DMS 273 (cell line): Measurements from ENCODE around the gene CREB5.
"Not testable (repeated sequence)": the region's sequence is repeated elsewhere in the genome, so short reads cannot be mapped to it uniquely, and the experiment has no call there.

Source experiments
- DNase-seq: peaks from one replicate; lab custom pipeline; 2025; ENCODE audit not compliant: unreplicated experiment; lab: John Stamatoyannopoulos, UW

Gene CREB5

DNA sequence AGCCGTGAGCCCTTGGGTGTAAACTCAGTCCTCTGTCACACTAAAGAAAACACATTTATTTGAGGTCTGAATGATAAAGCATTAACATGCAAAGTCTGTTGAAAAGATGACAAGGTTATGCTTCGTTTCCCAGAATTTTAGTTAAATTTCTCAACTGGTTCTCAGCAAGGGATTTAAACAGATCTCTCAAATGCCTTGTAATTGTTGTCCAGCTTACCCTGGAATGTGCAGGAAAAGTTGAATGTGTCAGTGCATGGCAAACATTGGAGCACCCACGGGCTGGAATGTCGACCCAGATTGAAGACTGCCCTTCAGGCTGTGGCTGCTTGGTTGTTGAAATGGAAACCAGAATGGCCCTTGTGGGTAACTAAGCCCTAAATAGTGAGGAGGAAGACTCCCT is 354.0 kb downstream of the CREB5 start:
- DNase-seq: no peak

- DNase-seq: no peak
Measured at GRCh38 chr7:28767356-28767755, 355.0 kb downstream of the CREB5 start.

GRCh38 chr7:28768577-28769147 is 356.3 kb downstream of the CREB5 start:
- DNase-seq: peak; percentile 58

DNA sequence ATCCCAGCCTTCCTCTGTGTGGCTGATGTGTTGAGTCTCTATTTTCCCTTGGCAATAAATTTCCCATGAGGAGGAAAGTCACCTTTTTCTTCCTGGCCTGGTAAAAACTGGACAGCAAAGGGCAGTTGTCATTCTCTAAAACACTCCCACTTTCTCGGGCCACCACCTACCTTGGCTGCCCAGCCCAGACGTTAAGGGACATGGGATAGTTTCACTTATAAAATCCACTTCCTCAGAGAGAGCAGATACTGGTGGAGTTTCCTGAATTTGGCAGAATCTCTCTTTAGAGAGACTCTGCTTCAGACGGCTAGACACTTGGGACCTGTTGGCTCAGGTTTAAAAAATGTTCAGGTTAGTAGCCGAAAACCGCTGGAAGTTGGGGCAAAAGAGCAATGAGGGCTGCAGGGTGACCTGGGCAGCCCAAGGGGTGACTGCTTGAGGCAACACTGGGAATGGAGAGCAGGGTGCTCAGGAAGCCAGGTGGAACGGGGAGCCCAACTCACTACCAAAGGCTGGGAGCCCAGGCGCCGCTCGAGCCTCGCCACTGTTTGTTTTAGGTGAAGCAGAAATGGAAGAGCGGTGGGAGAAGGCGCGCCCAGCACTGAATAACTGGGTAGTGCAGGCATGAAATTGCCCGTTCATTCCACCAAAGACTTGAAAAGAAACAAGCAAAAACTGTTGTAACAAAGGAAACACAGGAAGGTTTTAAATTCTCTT is 359.7 kb downstream of the CREB5 start:
- DNase-seq: no peak

GRCh38 chr7:28773423-28774145 is 361.3 kb downstream of the CREB5 start:
- peak; percentile 78 for DNase-seq

DNA sequence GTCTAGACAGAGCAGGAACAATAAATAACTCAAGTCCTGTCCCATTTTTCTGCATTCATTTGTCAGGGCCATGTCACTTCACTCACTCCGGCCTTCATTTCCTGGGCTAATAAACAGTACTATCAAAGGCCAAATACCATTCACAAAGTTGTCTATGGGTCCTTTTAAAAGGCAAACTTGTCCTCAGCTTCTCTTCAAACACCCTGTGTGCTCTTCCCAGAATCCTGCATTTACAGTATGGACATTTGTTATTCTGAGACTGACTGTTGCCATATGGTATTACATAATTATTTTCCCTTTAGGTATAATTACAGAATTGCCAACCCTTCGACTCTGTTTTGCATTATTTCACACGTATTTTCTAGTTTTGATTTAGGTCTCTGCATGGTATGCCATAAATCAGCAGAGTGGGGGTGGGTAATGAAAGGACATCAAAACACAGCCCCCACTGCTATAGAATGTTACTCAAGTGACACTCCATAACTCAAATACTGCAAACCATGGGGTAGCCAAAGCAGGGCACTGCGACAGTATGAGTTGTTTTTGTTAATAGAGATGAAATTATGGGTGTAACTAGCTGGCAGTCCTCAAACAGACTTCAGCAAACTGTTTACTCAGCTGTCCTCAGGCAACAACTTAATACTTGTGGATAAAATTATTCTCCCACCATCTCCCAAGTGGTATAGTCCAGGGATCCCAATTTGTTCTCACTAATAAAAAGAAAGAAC is 362.1 kb downstream of the CREB5 start:
- peak; percentile 77 for DNase-seq

DNA sequence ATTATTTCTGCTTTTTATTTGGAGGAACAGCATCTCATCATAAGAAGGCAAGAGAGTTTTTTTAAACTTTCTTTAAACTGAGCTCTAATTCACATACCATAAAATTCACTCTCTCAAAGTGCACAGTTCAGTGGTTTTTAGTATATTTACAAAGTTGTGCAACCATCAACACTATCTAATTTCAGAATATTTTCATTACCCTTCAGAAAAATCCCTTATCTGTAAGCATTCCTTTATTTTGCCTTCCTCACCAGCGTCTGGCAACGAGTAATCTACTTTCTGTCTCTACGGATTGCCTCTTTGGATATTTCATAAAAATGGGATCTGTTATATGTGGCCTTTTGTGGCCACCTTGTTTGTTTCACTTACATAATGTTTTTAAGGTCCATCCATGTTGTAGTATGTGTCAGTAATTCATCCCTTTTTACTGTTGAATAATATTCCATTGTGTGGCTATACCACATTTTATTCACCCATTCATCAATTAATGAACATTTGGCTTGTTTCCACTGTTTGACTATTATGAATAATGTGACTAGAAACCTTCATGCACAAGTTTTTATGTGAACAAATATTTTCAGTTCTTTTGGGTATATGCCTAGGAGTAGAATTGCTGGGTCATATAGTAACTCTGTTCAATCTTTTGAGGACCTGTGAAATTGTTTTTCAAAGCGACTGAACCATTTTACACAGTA is 364.3 kb downstream of the CREB5 start:
- no peak for DNase-seq

GRCh38 chr7:28778786-28779185 is 366.5 kb downstream of the CREB5 start:
- no peak for DNase-seq

GRCh38 chr7:28779954-28780353 is 367.6 kb downstream of the CREB5 start:
- no peak for DNase-seq

- DNase-seq: no peak
Measured at GRCh38 chr7:28782362-28782761, 370.0 kb downstream of the CREB5 start.

- peak; percentile 76 for DNase-seq
Measured at GRCh38 chr7:28784171-28784902, 372.0 kb downstream of the CREB5 start.

GRCh38 chr7:28785041-28785995 is 373.0 kb downstream of the CREB5 start:
- DNase-seq: no peak

DNA sequence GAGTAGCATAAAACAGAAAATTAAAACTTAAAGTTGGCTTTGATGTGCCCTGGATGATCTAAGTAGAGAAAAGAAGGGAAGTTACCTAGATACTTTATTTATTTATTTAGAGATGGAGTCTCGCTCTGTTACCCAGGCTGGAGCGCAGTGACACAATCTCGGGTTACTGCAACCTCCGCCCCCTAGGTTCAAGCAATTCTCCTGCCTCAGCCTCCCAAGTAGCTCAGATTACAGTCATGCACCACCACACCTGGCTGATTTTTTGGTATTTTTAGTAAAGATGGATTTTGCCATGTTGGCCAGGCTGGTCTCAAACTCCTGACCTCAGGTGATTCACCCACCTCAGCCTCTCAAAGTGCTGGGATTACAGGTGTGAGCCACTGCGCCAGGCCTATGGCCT is 373.8 kb downstream of the CREB5 start:
- not testable (repeated sequence) for DNase-seq

GRCh38 chr7:28787106-28787505 is 374.8 kb downstream of the CREB5 start:
- no peak for DNase-seq

DNA sequence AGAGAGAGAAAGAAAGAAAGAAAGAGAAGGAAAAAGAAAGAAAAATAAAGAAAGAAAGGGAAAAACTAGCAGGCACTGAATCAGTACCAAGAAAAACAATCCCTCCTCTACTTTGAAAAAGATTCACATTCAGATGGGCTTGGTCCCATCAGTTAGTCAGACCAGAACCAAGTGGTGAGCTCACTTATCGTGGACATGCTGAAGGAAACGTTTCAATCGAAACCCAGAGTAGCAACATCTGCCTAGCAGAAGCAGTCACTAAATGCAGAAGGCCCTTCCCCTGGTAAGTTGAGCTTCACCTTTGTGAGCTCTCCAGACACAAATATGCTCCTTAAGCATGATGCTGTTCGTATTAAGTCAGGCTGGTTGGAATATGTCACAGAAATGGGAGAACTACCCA is 378.1 kb downstream of the CREB5 start:
- no peak for DNase-seq

DNA sequence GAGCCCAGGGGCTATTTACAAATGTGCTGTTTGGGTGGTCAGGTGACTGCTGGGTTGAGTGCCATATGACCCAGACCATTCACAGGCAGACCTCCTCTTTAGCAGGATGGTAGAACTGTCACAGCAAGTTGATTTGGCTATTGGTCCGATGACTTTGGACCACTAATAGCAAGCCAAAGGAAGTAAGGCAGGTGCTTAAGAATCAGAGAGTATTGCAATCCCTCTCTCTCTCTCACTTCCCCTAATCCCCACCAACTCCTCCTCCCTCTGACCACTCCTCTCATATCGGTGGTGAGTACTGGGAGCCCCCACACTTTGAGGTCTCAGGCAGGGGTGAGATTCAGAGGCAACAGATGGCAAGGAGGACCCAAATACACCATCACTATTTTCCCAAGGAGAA is 380.5 kb downstream of the CREB5 start:
- DNase-seq: no peak

- DNase-seq: peak; percentile 77
Measured at GRCh38 chr7:28793381-28794085, 381.2 kb downstream of the CREB5 start.

DNA sequence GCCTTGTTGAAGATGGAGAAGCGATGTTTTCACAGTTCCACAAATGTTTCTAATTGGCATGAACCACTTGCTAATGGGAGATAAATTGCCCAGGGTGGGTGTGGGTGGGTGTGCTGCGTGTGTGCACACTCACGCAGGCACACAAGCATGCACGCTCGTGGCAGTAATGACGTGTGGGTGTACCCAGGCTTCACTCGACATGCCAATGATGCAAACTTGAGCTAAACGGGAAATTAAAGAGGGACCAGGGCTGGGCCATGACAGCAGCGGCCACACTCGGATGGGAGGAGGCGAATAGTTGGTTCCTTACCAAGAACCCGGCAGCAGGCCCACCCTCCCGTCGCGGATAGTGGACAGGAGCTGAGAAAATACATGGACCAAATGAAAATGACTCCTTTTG is 386.0 kb downstream of the CREB5 start:
- no peak for DNase-seq

DNA sequence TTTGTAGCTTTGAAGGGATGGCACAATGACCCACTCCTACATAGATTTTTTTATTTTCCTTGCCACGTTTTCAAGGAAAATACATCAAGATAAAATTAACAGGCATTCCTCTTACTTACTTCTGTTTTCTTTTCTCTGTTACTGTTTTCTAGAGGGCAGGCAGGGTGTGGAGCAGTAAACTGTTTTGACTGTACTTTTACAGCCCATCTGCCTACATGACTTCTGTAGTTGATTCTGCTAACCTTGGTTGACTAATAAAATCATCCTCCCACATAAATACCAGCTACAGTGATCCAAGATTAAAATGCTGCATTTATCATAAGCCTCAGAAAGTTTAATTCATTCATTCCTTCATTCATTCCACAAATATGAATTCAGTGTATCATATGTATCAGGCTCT is 387.3 kb downstream of the CREB5 start:
- DNase-seq: no peak
